Measurements from ENCODE around the gene C3. TPM values are rescaled to one million over a fixed set of nuclear protein-coding genes. Genes with fewer than 3 reads are reported as not detected.

The C3 gene
- total RNA-seq, 4 donors from 2014 or later, result 89.1 to 548 (median 264) TPM

- TF ChIP-seq CTCF (IDR thresholded peaks at IDR 0.05) (no peak), POLR2A (IDR thresholded peaks at IDR 0.05) (no peak)
- Histone ChIP-seq H3K36me3 (peaks cover 0 to under 1% (median 0%) of the 10 kb centered on the region in 3 donors), H3K27ac (peak overlapping the region in 1 of 4 donors; percentile 11), H3K27me3 (no peaks in the 10 kb centered on the region), H3K4me1 (peaks cover 0 to 32% (median 10%) of the 10 kb centered on the region in 4 donors), H3K4me3 (no peak overlapping the region), H3K9me3 (no peaks in the 10 kb centered on the region)
- no peak for DNase-seq
Measured at GRCh38 chr19:6725513-6726231, 5.2 kb upstream of the C3 start.

GRCh38 chr19:6724631-6725492 lies 4.4 kb upstream of the C3 start:
- peaks cover 0 to 29% (median 10%) of the 10 kb centered on the region in 4 donors for H3K4me1 ChIP-seq
- no peak for DNase-seq
- H3K27ac ChIP-seq, result peak overlapping the region in 1 of 4 donors; percentile 34
- H3K4me3 ChIP-seq, result no peak overlapping the region
- no peaks in the 10 kb centered on the region for H3K27me3 ChIP-seq
- H3K9me3 ChIP-seq, result no peaks in the 10 kb centered on the region
- no peaks in the 10 kb centered on the region for H3K36me3 ChIP-seq
- TF ChIP-seq CTCF (IDR thresholded peaks at IDR 0.05) (no peak), POLR2A (IDR thresholded peaks at IDR 0.05) (no peak)

GRCh38 chr19:6723738-6724137 lies 3.3 kb upstream of the C3 start:
- Histone ChIP-seq H3K36me3 (no peaks in the 10 kb centered on the region), H3K4me3 (no peak overlapping the region), H3K27ac (peak overlapping the region in 1 of 4 donors; percentile 34), H3K9me3 (no peaks in the 10 kb centered on the region), H3K4me1 (peaks cover 0 to 23% (median 10%) of the 10 kb centered on the region in 4 donors), H3K27me3 (no peaks in the 10 kb centered on the region)
- no peak for TF ChIP-seq CTCF (IDR thresholded peaks at IDR 0.05)
- no peak for TF ChIP-seq POLR2A (IDR thresholded peaks at IDR 0.05)
- DNase-seq, result peak in 1 of 3 donors; percentile 44

GRCh38 chr19:6723108-6723618 lies 2.7 kb upstream of the C3 start:
- peaks cover 0 to 23% (median 5%) of the 10 kb centered on the region in 4 donors for H3K4me1 ChIP-seq
- no peaks in the 10 kb centered on the region for H3K36me3 ChIP-seq
- no peaks in the 10 kb centered on the region for H3K27me3 ChIP-seq
- H3K4me3 ChIP-seq, result no peak overlapping the region
- no peaks in the 10 kb centered on the region for H3K9me3 ChIP-seq
- H3K27ac ChIP-seq, result peak overlapping the region in 3 of 4 donors; percentile 5 to 34 (median 17)
- TF ChIP-seq CTCF (IDR thresholded peaks at IDR 0.05) (no peak), POLR2A (IDR thresholded peaks at IDR 0.05) (no peak)
- DNase-seq, result no peak

- TF ChIP-seq POLR2A (IDR thresholded peaks at IDR 0.05) (no peak), CTCF (IDR thresholded peaks at IDR 0.05) (no peak)
- Histone ChIP-seq H3K4me3 (no peak overlapping the region), H3K36me3 (no peaks in the 10 kb centered on the region), H3K27ac (peak overlapping the region in 2 of 4 donors; percentile 20 to 64), H3K4me1 (peaks cover 0 to 23% (median 2%) of the 10 kb centered on the region in 4 donors), H3K27me3 (no peaks in the 10 kb centered on the region), H3K9me3 (no peaks in the 10 kb centered on the region)
- DNase-seq, result no peak
Measured at GRCh38 chr19:6721773-6722172, 1.3 kb upstream of the C3 start.

All from Peyer's patch (tissue), 4 donors.